T1000 (cell line): ENCODE results near the gene YPEL2.

Source experiments
- DNase-seq: peaks from one replicate; lab custom pipeline; 2025; ENCODE audit warnings: mixed read lengths; lab: John Stamatoyannopoulos, UW

The YPEL2 gene

DNA sequence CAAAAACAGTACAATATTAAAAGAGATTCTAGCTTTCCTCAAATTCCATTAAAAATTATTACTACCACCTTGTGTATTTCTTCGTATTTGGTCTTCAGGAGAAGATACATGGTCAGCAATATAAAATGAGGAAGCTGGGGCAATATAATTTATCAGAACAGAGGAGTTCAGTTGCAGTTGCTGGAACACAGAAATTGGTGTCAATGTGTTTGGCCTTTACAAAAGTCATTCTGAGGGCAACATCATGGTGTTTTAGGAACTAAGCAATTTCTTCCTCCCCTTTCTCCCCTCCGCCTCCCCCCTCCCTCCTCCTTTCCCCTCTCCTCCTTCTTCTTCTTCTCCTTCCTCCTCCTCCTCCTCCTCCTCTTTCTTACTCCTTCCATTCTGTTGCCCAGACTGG lies 102.1 kb downstream of the YPEL2 start:
- no peak for DNase-seq

DNA sequence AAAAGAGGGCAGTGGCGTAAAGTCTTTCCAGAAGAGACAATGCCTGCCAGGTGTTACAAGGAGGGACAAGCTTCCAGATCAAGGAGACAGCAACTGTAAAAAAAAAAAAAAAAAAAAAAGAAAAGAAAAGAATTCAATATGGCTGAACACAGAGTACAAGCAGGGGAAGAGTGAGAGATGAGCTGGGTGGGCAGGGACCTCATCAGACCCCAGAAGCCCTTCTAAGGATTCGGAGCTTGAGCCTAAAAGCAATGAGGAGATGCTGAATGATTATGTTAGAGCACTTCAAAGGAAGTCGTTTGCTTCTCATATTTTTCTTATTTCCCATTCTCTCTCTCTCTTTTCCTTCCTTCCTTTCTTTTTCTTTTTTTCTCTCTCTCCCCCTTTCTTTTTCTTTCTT lies 103.0 kb downstream of the YPEL2 start:
- no peak for DNase-seq

- DNase-seq, result no peak
These were observed 103.8 kb downstream of the YPEL2 start for GRCh38 chr17:59435238-59435637.

- DNase-seq, result no peak
These were observed 105.4 kb downstream of the YPEL2 start for GRCh38 chr17:59436900-59437299.

- DNase-seq, result no peak
These were observed 106.4 kb downstream of the YPEL2 start for GRCh38 chr17:59437791-59438281.

- DNase-seq, result no peak
These were observed 107.8 kb downstream of the YPEL2 start for GRCh38 chr17:59439262-59439661.

DNA sequence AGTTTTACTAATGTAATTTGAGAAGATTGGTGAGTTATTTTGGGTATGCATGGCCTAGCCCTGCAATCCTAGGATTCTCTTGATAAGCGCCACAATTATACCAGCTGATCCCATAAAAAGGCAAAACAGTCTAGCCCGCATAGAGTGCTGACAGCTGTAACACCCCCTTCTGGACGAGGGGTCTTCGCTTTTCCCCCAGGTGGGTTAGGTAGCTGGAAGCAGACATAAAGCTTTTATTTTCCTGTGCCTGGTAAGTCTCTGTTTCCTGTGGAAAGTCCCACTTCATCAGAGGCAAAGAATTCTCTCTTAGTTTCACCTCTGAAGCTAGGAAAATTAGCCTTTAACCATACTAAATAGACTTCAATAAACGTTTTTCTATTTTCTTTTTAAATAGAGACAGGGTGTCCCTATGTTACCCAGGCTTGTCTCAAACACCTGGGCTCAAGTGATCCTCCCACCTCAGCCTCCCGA lies 108.3 kb downstream of the YPEL2 start:
- no peak for DNase-seq

DNA sequence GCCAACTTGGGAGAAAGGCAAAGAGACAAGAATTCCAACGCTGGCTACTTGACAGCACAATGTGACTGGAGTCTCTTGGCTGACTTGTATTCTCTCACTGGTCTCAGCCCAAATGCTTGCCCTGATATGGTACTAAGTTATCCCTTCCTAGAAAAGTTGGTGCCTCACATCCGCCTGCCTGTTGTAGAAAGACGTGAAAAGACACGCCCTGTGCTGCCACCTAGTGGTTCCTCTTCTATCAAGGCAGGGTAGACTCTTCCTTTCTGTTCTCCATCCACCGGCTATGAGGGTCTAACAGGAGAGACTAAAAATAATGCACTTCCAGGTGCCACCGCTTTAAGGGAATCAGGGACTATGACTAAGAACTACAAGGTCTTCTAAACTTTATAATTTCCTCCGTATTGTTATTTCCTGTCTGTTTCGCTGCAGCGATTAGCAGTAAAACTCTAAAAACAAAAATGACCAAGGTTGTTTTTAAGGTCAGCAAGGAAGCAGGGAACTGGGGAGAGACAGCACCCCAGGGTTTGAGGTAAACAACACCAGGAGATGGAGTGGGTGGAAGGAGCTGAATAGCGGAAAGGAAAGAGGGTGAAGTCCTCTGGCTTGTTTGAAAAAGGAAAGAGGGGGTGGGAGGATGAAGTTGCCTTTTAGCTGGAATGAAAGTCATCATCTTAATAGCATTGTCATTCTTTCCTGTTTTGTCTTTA lies 109.5 kb downstream of the YPEL2 start:
- DNase-seq, result peak; percentile 64

DNA sequence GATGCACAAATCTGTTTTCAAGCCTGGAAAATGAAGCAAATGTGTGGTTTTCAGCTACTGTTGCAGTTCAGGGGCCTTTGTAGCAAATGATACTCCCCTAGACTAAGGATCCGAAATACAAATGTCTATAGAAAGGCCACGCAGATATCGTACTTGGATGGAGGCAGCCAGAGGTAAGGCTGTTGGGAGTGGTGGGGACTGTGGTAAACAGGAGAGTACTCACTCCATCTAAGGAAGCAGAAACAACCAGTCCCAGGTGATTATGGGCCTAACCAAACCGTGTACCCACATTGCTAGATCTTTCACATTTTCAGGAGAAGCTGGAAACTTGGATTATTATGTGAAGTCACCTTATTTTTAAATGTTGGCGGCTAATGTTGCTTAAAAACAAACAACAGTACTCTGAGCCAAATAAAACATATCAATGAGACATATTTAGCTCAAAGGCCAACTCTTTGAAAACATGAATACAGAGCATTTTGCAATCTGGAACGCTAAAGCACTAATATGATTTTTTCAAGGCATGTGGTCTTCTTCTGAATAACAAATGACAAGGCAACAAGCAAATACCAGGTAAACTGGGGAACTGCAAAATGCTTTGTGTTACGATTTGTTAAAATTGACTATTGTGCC lies 110.1 kb downstream of the YPEL2 start:
- no peak for DNase-seq

- DNase-seq, result no peak
These were observed 111.7 kb downstream of the YPEL2 start for GRCh38 chr17:59443106-59443505.
